HFFc6 (cell line): ENCODE measurements around the gene OR5M3. TPM values are rescaled to one million over a fixed set of nuclear protein-coding genes. Genes with fewer than 3 reads are reported as not detected.

Source experiments
- total RNA-seq, 6 experiments: library from RNA; stranded (reverse); fragmentation: NEBNext Ultra II Directional; extraction: Animal tissue kit (Norgen Biotek cat#: 25700); gene quantifications; 2 replicates in 1 of 6; 3 replicates in 5 of 6; pipeline ENCODE4 v1.2.3, GENCODE V29; 2021

OR5M3 gene
- total RNA-seq, 6 experiments from 2014 or later = not detected

Other genes with a start within 250 kb of the OR5M3 start
- gene OR5T2, start 239.1 kb downstream of the OR5M3 start, total RNA-seq = not detected
- gene OR5T3, start 221.1 kb downstream of the OR5M3 start, total RNA-seq = not detected
- gene OR5T1, start 199.2 kb downstream of the OR5M3 start, total RNA-seq = not detected
- gene OR8H1, start 181.1 kb downstream of the OR5M3 start, total RNA-seq = not detected
- not detected for gene OR8K3, start 158.2 kb downstream of the OR5M3 start, total RNA-seq
- not detected for gene OR8K1, start 127.3 kb downstream of the OR5M3 start, total RNA-seq
- not detected for gene OR8J1, start 119.1 kb downstream of the OR5M3 start, total RNA-seq
- not detected for gene OR8U1, start 97.7 kb downstream of the OR5M3 start, total RNA-seq
- gene OR5AL1, start 60.7 kb downstream of the OR5M3 start, total RNA-seq = not detected
- gene OR5M8, start 18.0 kb upstream of the OR5M3 start, total RNA-seq = not detected
- gene OR5M11, start 69.9 kb upstream of the OR5M3 start, total RNA-seq = not detected
- not detected for gene OR5M10, start 104.4 kb upstream of the OR5M3 start, total RNA-seq
- not detected for gene OR5M1, start 141.5 kb upstream of the OR5M3 start, total RNA-seq
- not detected for gene OR5AP2, start 169.1 kb upstream of the OR5M3 start, total RNA-seq
- gene OR5AR1, start 190.3 kb upstream of the OR5M3 start, total RNA-seq = not detected
- not detected for gene OR9G1, start 225.7 kb upstream of the OR5M3 start, total RNA-seq